Activated CD4-positive, CD25-positive, alpha-beta regulatory T cell (primary cell): ENCODE measurements around the gene KRT73.

Experiments
- DNase-seq, 4 experiments: peaks; one replicate each; lab custom pipeline; 2025; lab: John Stamatoyannopoulos, UW

Gene KRT73

GRCh38 chr12:52645120-52645761, 26.9 kb upstream of the KRT73 start:
- DNase-seq = no peak

- DNase-seq = no peak
These were observed 25.7 kb upstream of the KRT73 start for GRCh38 chr12:52644078-52644415.

- DNase-seq = no peak
These were observed 25.1 kb upstream of the KRT73 start for GRCh38 chr12:52643233-52644077.

GRCh38 chr12:52641468-52641867, 23.1 kb upstream of the KRT73 start:
- no peak for DNase-seq

- no peak for DNase-seq
These were observed 18.9 kb upstream of the KRT73 start for GRCh38 chr12:52637299-52637698.

- no peak for DNase-seq
These were observed 18.4 kb upstream of the KRT73 start for GRCh38 chr12:52636592-52637258.

GRCh38 chr12:52636189-52636588, 17.8 kb upstream of the KRT73 start:
- DNase-seq = no peak

GRCh38 chr12:52634266-52635056, 16.1 kb upstream of the KRT73 start:
- no peak for DNase-seq

- no peak for DNase-seq
These were observed 15.0 kb upstream of the KRT73 start for GRCh38 chr12:52633383-52633782.

GRCh38 chr12:52632656-52633055, 14.3 kb upstream of the KRT73 start:
- DNase-seq = no peak

GRCh38 chr12:52631676-52632459, 13.5 kb upstream of the KRT73 start:
- no peak for DNase-seq

GRCh38 chr12:52631264-52631663, 12.9 kb upstream of the KRT73 start:
- no peak for DNase-seq

GRCh38 chr12:52630599-52631200, 12.3 kb upstream of the KRT73 start:
- no peak for DNase-seq

- DNase-seq = no peak
These were observed 11.7 kb upstream of the KRT73 start for GRCh38 chr12:52630008-52630500.

- DNase-seq = no peak
These were observed 11.1 kb upstream of the KRT73 start for GRCh38 chr12:52629281-52630007.

- no peak for DNase-seq
These were observed 10.5 kb upstream of the KRT73 start for GRCh38 chr12:52628841-52629240.

GRCh38 chr12:52628111-52628507, 9.8 kb upstream of the KRT73 start:
- DNase-seq = no peak

GRCh38 chr12:52627395-52628110, 9.2 kb upstream of the KRT73 start:
- no peak for DNase-seq

- no peak for DNase-seq
These were observed 4.0 kb upstream of the KRT73 start for GRCh38 chr12:52622349-52622748.

GRCh38 chr12:52618866-52619265, 507 bp upstream of the KRT73 start:
- DNase-seq = no peak
